HepG2 (cell line): ENCODE measurements around the gene RIC3. TPM values are rescaled to one million over a fixed set of nuclear protein-coding genes. Genes with fewer than 3 reads are reported as not detected.

Experiments
- ATAC-seq: fragments of 200-7000 bp; cut with Tn5 transposase; 3 replicates; pipeline ENCODE4 v1.9.1; 2020; ENCODE audit warnings: mild to moderate bottlenecking, moderate library complexity
- BruUV-seq: library from RNA; stranded (reverse); fragments of 400-500 nt; replicated peaks from 2 replicates; lab custom pipeline; 2021; lab: Mats Ljungman, UMichigan
- CTCF ChIA-PET: fragments of 300-600 bp; formaldehyde crosslinking; extraction: SDS; loops from one replicate; lab custom pipeline; 2021; ENCODE audit warnings: low total read pairs, inconsistent platforms, low intra/inter-chr PET ratio; lab: Yijun Ruan, JAX
- POLR2A ChIA-PET: fragments of 350-600 bp; sonication (Branson Sonifier 250); formaldehyde crosslinking; loops from one replicate; lab custom pipeline; 2020; ENCODE audit warnings: antibody characterized with exemption, inconsistent platforms; lab: Yijun Ruan, JAX
- DNase-seq: peaks from one replicate; pipeline ENCODE4 v3.0.0-alpha.2; 2015; ENCODE audit warnings: low spot score
- FAIRE-seq: peaks from 3 replicates; lab custom pipeline; 2011; peaks lifted over from hg19 to GRCh38; lab: Jason Lieb, UNC
- H2AFZ ChIP-seq: one replicate; pipeline ENCODE4 v1.6.1; 2011; ENCODE audit warnings: low read length, inconsistent platforms
- H3K27ac ChIP-seq: fragments of 300-600 bp; 3 replicates; pipeline ENCODE4 v1.8.0; 2011; ENCODE audit warnings: mixed run types, mild to moderate bottlenecking, mixed read lengths, low read length, inconsistent platforms; ENCODE audit not compliant: insufficient read depth; ENCODE audit errors: extremely low read length
- H3K27me3 ChIP-seq, 2 experiments: fragments of 200-600 bp in 1 of 2; 2 replicates in 1 of 2; 3 replicates in 1 of 2; pipeline versions ENCODE4 v1.6.0 to v1.8.0; 2011; ENCODE audit warnings: low read length in 2 of 2, mild to moderate bottlenecking in 2 of 2, moderate library complexity in 2 of 2, inconsistent platforms in 1 of 2; ENCODE audit not compliant: insufficient read depth in 2 of 2, control insufficient read depth in 1 of 2
- H3K36me3 ChIP-seq, 2 experiments: fragments of 200-600 bp in 1 of 2; replicated peaks in 1 of 2; 2 replicates in 1 of 2; 3 replicates in 1 of 2; pipeline versions ENCODE4 v1.5.1 to v1.8.0; 2011; ENCODE audit warnings: low read length in 2 of 2, inconsistent platforms in 1 of 2; ENCODE audit not compliant: insufficient read depth in 2 of 2, control insufficient read depth in 1 of 2
- H3K4me1 ChIP-seq: 2 replicates; pipeline ENCODE4 v1.5.1; 2012; ENCODE audit warnings: low read length, inconsistent platforms; ENCODE audit not compliant: insufficient read depth
- H3K4me2 ChIP-seq: 2 replicates; pipeline ENCODE4 v1.6.0; 2011; ENCODE audit warnings: low read depth, low read length, inconsistent platforms
- H3K4me3 ChIP-seq, 3 experiments: fragments of 200-600 bp in 1 of 3; sonication (generic), shearing (Covaris generic) in 1 of 3; replicated peaks in 1 of 3; 2 replicates each; pipeline ENCODE4 v1.5.1; 2011 to 2016; ENCODE audit warnings: low read length in 3 of 3, inconsistent platforms in 2 of 3, low read depth in 2 of 3, mild to moderate bottlenecking in 2 of 3, control low read depth in 1 of 3, mixed read lengths in 1 of 3; ENCODE audit not compliant: insufficient read depth in 1 of 3
- H3K79me2 ChIP-seq: one replicate; pipeline ENCODE4 v1.6.1; 2011; ENCODE audit warnings: low read length, inconsistent platforms; ENCODE audit not compliant: insufficient read depth
- H3K9ac ChIP-seq: 2 replicates; pipeline ENCODE4 v1.6.0; 2011; ENCODE audit warnings: mild to moderate bottlenecking, low read depth, low read length, inconsistent platforms; ENCODE audit not compliant: insufficient read depth
- H3K9me3 ChIP-seq: 2 replicates; pipeline ENCODE4 v1.5.1; 2012; ENCODE audit warnings: mild to moderate bottlenecking, low read length
- H4K20me1 ChIP-seq: 2 replicates; pipeline ENCODE4 v1.6.0; 2011; ENCODE audit warnings: inconsistent platforms, mild to moderate bottlenecking, low read length, moderate library complexity; ENCODE audit not compliant: insufficient read depth
- FOXM1 ChIP-seq: sonication (generic); formaldehyde crosslinking; IDR thresholded peaks from 2 replicates; pipeline ENCODE4 v1.5.0; 2020; ENCODE audit warnings: missing genetic modification reagents
- KMT2A ChIP-seq: sonication (generic); formaldehyde crosslinking; IDR thresholded peaks from 2 replicates; pipeline ENCODE4 v1.4.0; 2020; ENCODE audit warnings: missing genetic modification reagents
- TSC22D2 ChIP-seq: sonication (generic); formaldehyde crosslinking; IDR thresholded peaks from 2 replicates; pipeline ENCODE4 v1.5.1; 2020; ENCODE audit warnings: missing genetic modification reagents, mild to moderate bottlenecking, borderline replicate concordance
- ZNF260 ChIP-seq: sonication (generic); formaldehyde crosslinking; IDR thresholded peaks from 2 replicates; pipeline ENCODE4 v1.4.0; 2020; ENCODE audit warnings: missing genetic modification reagents, low read depth, mild to moderate bottlenecking, borderline replicate concordance
- ZNF570 ChIP-seq: sonication (generic); formaldehyde crosslinking; IDR thresholded peaks from 2 replicates; pipeline ENCODE4 v1.4.0; 2020; ENCODE audit warnings: mild to moderate bottlenecking, missing genetic modification reagents, borderline replicate concordance
- WGBS: methylation state at CpG from one replicate; pipeline ENCODE4 v1.1.6; 2017; ENCODE audit warnings: low lambda C conversion rate; 5-methylcytosine and 5-hydroxymethylcytosine counted together
- in situ Hi-C: cut with HindIII; loops from 2 replicates; pipeline ENCODE4 v1.10.0; 2017; ENCODE audit warnings: low pct_unique_long_range_greater_than_20kb; ENCODE audit not compliant: extremely low pct_ligation_motif_present
- intact Hi-C: fragments of 100-400 bp; cut with micrococcal nuclease; formaldehyde crosslinking; loops from one replicate; pipeline ENCODE4 v1.10.0; 2022; ENCODE audit not compliant: unreplicated experiment
- polyA plus RNA-seq, 8 experiments: library from polyadenylated mRNA; depleted of rRNA in 3 of 8; stranded (reverse) in 7 of 8; unstranded in 1 of 8; fragments of >200 nt; fragmentation: Illumina TruSeq in 4 of 8; extraction: Trizol in 4 of 8; gene quantifications; 2 replicates each; pipeline versions ENCODE4 v1.2.1 to v1.2.3, GENCODE V29; 2011 to 2016; ENCODE audit warnings: low read depth in 4 of 8, missing spikeins in 1 of 8, mixed read lengths in 1 of 8; ENCODE audit not compliant: insufficient read depth in 1 of 8
- total RNA-seq, 5 experiments: library from RNA; depleted of rRNA; stranded (reverse); fragments of >200 nt; fragmentation: Illumina TruSeq; extraction: Trizol; gene quantifications; 2 replicates each; pipeline ENCODE4 v1.2.3, GENCODE V29; 2016; ENCODE audit warnings: low read depth in 1 of 5
- TF ChIP-seq, protein P1 (sequence below): sonication (generic); formaldehyde crosslinking; IDR thresholded peaks from 2 replicates; pipeline ENCODE4 v1.5.0; 2020; ENCODE audit warnings: mild to moderate bottlenecking, missing genetic modification reagents

RIC3 gene
- total and polyA plus RNA-seq, 2 of the 13 experiments (the other 11 are each of a cell fraction or from before 2014, with no cell fraction given), result not detected

GRCh38 chr11:8102296-8102915 is 66.4 kb downstream of the RIC3 start (continued):
- TF ChIP-seq, protein P1, sequence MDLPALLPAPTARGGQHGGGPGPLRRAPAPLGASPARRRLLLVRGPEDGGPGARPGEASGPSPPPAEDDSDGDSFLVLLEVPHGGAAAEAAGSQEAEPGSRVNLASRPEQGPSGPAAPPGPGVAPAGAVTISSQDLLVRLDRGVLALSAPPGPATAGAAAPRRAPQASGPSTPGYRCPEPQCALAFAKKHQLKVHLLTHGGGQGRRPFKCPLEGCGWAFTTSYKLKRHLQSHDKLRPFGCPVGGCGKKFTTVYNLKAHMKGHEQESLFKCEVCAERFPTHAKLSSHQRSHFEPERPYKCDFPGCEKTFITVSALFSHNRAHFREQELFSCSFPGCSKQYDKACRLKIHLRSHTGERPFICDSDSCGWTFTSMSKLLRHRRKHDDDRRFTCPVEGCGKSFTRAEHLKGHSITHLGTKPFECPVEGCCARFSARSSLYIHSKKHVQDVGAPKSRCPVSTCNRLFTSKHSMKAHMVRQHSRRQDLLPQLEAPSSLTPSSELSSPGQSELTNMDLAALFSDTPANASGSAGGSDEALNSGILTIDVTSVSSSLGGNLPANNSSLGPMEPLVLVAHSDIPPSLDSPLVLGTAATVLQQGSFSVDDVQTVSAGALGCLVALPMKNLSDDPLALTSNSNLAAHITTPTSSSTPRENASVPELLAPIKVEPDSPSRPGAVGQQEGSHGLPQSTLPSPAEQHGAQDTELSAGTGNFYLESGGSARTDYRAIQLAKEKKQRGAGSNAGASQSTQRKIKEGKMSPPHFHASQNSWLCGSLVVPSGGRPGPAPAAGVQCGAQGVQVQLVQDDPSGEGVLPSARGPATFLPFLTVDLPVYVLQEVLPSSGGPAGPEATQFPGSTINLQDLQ, result no peak
- TF ChIP-seq TSC22D2 (no peak), ZNF260 (CRISPR knock-in tag) (no peak), FOXM1 (no peak)

- Histone ChIP-seq H3K36me3 (peaks cover 0 to 8% of the 10 kb centered on the region in 2 experiments; a peak in 3 of 5 replicates), H3K79me2 (no peaks in the 10 kb centered on the region), H2AFZ (no peak overlapping the region), H3K4me2 (no peak overlapping the region), H3K4me1 (no peaks in the 10 kb centered on the region), H3K27me3 (no peaks in the 10 kb centered on the region), H3K27ac (no peak overlapping the region), H3K9ac (no peak overlapping the region), H4K20me1 (no peaks in the 10 kb centered on the region), H3K9me3 (no peaks in the 10 kb centered on the region), H3K4me3 (no peak overlapping the region)
- BruUV-seq, result no TSS peak
- FAIRE-seq, result no peak
- 90% methylated on average over 10 of the region's 11 CpGs for WGBS
- POLR2A ChIA-PET, result no interaction called here
- ATAC-seq, result no peak
- in situ Hi-C loops, result no loop called here
- intact Hi-C loops, result no loop called here
- TF ChIP-seq ZNF570 (CRISPR knock-in tag) (no peak), KMT2A (CRISPR knock-in tag) (no peak)
- TF ChIP-seq, all 625 proteins: peak for 0
- DNase-seq, result no peak
- CTCF ChIA-PET, result interaction anchor here (1.3 kb wide), 1 partner anchor 95 kb away, joined by 3 read pairs; no protein-coding TSS in a partner anchor
Measured at GRCh38 chr11:8101421-8101820, 67.4 kb downstream of the RIC3 start.
